Kasumi-1 (cell line): ENCODE data around the gene DYNC1H1.
A peak's percentile ranks its signal among the peaks of the same experiment; 100 is the strongest.
"Not testable (repeated sequence)": the region's sequence is repeated elsewhere in the genome, so short reads cannot be mapped to it uniquely, and the experiment has no call there.

ENCODE experiments used
- DNase-seq, 2 experiments: peaks; one replicate each; lab custom pipeline; 2025; lab: John Stamatoyannopoulos, UW

DYNC1H1 gene

GRCh38 chr14:101963656-101964296 is 597 bp upstream of the DYNC1H1 start:
- no peak for DNase-seq

DNA sequence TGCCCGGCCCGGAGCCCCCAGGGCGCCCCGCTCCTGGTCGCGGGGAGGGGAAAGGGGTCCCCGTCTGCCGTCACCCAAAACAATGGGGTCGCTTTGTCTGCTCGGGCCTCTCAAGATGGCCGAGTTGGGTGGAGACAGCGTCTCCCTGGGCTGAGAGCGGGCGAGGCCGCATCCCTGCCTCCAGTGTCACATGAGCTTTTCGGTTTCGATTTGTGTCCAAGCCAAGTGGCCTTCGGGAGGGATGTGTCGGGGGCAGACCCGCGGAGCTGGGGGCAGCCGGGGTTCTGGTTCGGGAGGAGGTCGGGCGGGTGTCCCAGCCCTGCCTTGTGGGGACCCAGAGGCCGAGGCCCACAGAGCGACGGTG is 790 bp downstream of the DYNC1H1 start:
- DNase-seq = peak; percentile 30 to 35

DNA sequence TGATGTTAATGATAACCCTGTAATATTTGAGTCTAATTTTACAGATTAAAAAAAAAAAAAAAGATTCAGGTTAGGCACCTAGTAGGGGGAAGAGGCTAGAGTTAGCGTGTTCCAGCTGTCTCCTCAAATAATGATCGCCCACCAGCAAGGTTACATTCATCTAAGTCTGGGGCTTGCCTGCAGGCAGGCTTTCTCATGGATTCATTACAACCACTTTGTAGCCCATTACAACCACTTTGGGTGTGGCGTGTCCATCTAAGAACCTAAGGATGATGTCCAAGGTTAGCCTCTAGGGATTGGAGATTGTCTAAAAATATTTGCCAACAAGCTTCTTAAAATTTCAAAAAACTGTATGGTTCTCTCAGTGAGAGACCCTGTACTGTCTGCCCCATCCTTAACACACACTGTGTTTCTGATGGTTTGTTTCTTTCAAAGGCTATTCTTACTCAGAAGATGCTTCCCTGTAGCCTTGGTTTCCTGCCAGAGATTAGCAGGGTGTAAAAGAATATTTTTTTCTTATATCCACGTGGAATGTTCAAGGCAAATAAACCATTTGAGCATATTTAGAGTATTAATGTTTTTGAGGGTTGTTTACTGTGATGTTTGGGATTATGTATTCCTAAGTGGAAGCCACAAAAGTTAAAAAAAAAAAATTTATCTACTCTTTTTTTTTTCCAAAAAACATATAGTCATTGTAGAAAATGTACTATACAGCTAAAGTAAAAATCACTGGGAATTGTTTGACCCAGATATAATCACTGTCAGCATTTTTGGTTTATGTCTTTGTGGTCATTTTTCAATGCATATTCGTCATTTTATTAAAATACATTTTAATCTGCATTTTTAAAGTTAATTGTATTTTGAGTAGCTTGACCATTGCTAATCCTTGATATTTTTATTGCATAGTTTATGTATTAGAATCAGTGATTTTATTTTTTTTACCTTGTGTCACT is 1.7 kb downstream of the DYNC1H1 start:
- peak in 1 of 2 experiments; percentile 8 for DNase-seq

- DNase-seq = no peak
Observed at GRCh38 chr14:101966742-101967141, 2.4 kb downstream of the DYNC1H1 start.

DNA sequence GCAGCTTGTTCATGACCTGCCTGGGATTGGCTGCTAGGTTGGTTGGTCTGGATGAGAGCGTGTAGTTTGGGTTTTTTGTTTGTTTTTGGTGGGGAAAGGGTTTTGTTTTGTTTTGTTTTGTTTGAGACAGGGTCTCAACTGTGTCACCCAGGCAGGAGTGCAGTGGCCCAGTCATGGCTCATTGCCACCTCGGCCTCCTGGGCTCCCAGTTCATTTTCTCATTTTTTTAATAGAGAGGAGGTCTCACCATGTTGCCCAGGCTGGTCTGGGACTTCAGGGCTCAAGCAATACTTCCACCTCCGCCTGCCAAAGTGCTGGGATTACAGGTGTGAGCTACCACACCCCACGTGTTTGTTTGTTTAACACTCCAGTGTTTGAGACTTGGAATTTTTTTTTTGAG is 3.8 kb downstream of the DYNC1H1 start:
- no peak for DNase-seq

DNA sequence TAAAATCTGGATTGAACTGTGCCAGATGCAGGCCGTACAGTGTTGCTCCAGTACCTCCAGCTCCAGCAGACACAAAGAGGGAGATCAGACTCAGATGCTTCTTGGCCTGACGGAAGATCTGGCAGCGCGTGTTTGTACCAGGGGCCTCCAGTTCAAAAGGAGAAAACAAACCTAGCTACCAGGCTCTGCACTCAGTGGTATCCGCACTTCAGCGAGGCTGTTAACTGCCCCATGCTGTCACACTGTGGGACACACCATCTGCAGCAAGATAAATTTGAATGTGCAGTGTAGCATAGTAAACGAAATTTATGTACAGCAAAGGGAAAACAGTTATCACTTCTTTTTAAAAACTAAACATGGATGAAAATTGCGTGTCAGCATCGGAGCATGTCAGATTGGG is 5.1 kb downstream of the DYNC1H1 start:
- no peak for DNase-seq

- DNase-seq = no peak
Observed at GRCh38 chr14:101970830-101971400, 6.5 kb downstream of the DYNC1H1 start.

DNA sequence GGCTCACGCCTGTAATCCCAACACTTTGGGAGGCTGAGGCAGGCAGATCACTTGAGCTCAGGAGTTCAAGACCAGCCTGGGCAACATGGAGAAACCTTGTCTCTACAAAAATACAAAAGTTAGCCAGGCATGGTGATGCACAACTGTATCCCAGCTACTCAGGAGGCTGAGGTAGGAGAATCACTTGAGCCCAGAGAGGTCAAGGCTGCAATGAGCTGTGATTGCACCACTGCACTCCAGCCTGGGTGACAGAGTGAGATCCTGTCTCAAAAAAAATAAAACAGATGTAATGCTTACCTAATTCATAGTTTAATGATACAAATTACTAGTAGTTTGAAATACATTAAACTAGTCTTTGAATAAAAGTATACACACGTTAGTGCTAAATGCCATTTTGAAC is 7.1 kb downstream of the DYNC1H1 start:
- DNase-seq = not testable (repeated sequence)

DNA sequence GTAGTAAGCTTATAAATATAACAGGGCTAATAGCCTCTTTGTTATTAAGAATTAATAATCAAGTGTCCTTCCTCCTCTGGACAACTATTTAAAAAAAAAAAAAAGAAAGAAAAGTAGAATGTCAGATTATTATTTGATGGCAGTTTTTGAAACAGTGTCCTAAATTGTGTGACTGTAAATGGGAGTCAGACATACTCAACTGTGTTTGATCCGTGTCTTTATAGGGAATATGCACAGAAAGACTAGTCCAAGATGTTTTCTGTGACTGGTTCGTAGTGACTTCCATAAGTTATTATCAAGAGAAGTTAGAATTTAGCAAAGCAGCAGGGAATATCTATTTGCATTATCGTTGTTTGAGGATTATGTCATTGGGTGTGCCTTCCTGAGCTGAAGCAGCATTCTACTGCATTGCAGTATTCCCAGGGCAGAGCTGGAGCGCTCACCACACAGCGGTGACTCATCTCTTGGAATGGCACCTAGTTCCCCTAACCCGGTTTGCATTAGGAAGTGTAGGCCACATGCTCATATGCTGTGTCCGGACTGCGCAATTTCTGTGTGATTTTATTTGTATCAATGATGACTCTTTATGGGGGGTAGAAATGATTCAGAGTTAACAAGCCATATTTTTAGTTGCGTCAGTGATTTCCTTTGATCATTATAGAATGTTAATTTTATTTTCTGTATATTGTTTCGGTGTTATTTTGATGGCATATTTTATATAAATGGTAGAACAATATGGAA is 7.9 kb downstream of the DYNC1H1 start:
- DNase-seq = peak; percentile 78 to 85

DNA sequence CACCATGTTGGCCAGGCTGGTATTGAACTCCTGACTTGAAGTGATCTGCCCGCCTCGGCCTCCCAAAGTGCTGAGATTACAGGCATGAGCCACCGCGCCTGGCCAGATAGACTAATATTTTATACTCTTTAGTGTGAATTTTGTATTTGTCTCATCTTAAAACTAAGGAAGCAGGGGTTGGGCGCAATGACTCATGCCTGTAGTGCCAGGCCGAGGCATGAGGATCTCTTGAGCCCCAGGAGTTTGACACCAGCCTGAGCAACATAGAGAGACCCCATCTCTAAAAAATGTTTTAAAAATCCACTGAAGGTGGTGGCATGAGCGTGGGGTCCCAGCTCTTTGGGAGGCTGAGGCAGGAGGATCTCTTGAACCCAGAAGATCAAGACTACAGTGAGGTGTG is 9.0 kb downstream of the DYNC1H1 start:
- no peak for DNase-seq

GRCh38 chr14:101975231-101975630 is 10.9 kb downstream of the DYNC1H1 start:
- no peak for DNase-seq

DNA sequence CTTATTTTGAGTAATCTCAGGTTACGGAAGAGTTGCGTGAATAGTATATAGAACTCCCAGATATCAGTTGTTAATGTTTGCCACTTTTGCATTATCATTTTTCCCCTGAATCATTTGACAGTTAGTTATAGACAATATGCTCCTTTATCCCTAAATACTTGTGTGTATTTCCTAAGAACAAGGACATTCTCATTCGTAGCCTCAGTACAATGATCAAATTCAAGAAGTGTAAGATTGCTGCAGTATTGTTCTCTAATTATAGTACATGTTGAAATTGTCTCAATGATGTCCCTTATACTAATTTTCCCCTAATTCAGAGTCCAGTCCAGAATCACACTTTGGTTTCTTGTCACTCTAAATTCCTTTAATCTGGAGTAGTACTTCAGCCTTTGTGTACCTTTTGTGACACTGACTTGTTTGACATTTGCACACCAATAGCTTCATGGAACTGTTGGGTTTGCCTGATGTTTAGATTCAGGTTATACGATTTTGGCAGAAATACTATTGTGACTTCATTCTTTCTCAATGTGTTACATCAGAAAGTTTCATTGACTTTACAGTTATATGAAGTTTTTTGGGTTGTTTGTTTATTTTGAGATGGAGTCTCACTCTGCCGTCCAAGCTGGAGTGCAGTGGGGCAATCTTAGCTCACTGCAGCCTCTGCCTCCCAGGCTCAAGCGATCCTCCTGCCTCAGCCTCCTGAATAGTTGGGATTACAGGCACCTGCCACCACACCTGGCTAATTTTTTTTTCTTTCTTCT is 13.1 kb downstream of the DYNC1H1 start:
- no peak for DNase-seq

DNA sequence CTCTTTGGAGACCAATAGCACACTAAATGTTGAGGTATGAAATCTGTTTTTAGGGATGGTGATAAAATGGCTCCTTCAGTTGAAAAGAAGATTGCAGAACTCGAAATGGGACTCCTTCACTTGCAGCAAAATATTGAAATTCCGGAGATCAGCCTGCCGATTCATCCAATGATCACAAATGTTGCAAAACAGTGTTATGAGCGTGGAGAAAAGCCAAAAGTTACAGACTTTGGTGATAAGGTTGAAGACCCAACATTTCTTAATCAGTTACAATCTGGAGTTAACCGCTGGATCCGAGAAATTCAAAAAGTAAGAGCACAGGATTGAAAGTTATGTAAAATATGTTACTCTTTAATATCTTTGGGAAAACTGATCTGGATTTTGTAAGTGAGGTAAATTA is 15.3 kb downstream of the DYNC1H1 start:
- DNase-seq = no peak

GRCh38 chr14:101980251-101980650 is 15.9 kb downstream of the DYNC1H1 start:
- no peak for DNase-seq

GRCh38 chr14:101980700-101981099 is 16.3 kb downstream of the DYNC1H1 start:
- DNase-seq = peak in 1 of 2 experiments; percentile 8

- DNase-seq = no peak
Observed at GRCh38 chr14:101982621-101983020, 18.2 kb downstream of the DYNC1H1 start.

DNA sequence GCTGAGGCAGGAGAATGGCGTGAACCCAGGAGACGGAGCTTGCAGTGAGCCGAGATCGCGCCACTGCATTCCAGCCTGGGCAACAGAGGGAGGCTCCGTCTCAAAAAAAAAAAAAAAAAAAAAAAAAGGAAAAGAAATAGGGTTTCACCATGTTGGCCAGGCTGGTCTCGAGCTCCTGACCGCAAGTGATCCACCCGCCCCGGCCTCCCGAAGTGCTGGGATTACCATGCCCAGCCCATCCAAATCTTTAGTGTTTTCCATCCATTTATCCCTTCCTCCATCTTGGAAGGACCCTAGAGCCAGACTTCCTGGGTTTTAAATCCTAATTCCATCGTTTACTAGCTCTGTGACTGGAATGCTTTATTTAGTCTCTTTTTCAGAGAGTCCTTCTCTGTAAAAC is 20.5 kb downstream of the DYNC1H1 start:
- DNase-seq = not testable (repeated sequence)

- DNase-seq = no peak
Observed at GRCh38 chr14:101985957-101986356, 21.6 kb downstream of the DYNC1H1 start.

GRCh38 chr14:101986953-101987352 is 22.6 kb downstream of the DYNC1H1 start:
- no peak for DNase-seq

GRCh38 chr14:101988377-101988776 is 24.0 kb downstream of the DYNC1H1 start:
- no peak for DNase-seq

DNA sequence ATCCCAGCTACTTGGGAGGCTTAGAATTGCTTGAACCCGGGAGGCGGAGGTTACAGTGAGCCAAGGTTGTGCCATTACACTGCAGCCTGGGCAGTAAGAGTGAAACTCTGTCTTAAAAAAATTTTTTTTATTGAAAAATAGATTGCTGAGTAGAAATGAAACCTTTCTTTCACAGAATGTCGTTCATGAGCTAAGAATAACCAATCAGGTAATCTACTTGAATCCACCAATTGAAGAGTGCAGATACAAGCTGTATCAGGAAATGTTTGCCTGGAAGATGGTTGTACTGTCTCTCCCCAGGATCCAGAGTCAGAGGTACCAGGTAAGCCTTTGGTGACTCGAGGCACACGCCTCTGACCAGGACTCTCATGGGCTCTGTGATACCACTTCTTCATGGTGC is 27.0 kb downstream of the DYNC1H1 start:
- DNase-seq = no peak

DNA sequence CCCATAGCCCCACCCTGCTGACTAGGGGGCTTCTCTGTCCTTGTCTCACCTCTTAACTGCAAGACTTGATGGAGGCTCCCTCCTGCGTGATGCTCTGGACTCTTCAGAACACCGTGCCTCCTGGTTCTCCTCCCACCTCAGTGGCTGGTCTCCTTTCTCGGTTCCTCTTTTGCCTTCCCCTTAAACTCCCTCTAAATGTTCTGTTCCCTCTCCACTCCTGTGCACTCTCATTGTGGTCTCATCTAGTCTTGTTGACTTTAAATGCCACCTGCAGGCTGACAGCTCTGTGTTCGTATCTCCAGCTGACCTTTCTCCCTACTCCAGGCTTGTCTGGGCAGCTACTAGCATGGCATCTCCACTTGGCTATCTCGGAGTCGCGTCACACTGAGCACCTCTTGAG is 28.3 kb downstream of the DYNC1H1 start:
- DNase-seq = peak; percentile 37 to 48
